ENCODE results near the gene CDC14C.

GRCh38 chr7:48943279-48943990 is 19.1 kb downstream of the CDC14C start:
- TF ChIP-seq, protein P1, sequence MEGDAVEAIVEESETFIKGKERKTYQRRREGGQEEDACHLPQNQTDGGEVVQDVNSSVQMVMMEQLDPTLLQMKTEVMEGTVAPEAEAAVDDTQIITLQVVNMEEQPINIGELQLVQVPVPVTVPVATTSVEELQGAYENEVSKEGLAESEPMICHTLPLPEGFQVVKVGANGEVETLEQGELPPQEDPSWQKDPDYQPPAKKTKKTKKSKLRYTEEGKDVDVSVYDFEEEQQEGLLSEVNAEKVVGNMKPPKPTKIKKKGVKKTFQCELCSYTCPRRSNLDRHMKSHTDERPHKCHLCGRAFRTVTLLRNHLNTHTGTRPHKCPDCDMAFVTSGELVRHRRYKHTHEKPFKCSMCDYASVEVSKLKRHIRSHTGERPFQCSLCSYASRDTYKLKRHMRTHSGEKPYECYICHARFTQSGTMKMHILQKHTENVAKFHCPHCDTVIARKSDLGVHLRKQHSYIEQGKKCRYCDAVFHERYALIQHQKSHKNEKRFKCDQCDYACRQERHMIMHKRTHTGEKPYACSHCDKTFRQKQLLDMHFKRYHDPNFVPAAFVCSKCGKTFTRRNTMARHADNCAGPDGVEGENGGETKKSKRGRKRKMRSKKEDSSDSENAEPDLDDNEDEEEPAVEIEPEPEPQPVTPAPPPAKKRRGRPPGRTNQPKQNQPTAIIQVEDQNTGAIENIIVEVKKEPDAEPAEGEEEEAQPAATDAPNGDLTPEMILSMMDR (IDR thresholded peaks at IDR 0.05), result no peak
- no peak for TF ChIP-seq POLR2A (IDR thresholded peaks at IDR 0.05)
- no peak for TF ChIP-seq EP300 (IDR thresholded peaks at IDR 0.05)

Data from ovary (tissue), 3 donors.